GM21737 (cell line): ENCODE data around the gene RSPO1.

Experiments
- ATAC-seq: cut with Tn5 transposase; IDR thresholded peaks from one replicate; pipeline ENCODE4 v1.9.1; 2021; ENCODE audit warnings: mild to moderate bottlenecking, moderate library complexity; ENCODE audit not compliant: unreplicated experiment

The RSPO1 gene

DNA sequence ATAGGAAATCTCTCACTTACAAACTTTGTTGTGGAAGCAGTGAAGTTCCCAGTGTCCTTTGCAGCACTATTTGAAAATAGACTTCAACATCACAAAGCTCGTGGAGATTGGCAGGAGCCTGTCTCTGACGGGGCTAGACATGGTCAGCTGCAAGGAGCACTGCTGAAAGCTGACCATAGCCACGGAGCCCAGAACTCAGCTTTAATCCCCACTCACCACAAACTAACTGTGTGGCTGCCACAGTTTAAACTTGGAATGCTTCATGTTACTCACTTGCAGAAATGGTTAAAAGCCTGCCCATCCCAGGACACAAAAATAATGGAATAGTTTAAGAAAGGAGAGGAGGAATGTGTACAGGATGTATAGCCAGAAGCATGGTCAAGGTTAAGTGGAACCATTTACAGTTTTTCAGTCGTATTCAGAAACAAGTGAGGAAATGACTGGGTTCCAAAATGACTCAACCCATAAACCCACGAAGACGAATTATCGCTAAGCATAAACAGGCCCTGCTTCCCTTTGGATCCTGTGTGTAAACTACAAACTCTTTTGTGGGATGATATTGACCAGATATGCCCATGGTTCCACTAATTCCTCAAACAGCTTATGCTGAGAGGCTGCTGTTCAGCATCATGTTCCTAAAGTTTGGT lies 59.7 kb downstream of the RSPO1 start:
- ATAC-seq = no peak

DNA sequence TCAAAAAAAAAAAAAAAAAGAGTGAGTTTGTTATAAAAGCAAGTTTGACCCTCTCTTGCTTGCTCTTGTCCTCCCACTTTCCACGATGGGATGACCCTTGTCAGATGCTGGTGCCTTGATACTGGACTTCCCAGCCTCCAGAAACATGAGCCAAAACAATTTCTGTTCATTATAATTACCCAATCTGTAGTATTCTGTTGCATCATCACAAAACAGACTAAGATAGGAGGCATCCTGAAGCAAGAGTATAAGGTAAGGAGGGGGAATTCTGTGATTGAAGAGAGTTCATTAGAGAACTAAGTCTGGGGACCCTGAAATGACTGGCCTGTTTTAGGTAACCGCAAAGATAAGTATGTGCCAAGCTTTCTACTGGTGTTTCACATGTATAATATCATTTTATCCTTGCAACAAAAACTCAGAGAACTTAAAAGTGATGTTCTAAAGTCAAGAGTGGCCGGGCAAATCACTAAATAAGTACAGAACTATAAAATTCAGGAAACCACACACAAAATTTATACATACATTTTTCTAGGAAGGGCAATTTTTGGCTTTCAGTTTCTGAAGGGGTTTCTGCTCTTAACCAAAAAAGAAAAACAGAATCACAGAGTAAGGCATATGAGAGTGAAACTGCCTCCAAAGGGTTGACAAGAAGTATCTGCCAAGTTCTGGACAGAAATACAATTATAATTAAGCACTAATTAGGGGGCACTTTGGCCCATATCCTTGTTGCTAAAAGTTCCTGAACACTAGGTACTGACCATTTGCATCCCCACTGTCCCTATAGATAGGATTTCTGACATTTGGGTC lies 64.0 kb downstream of the RSPO1 start:
- no peak for ATAC-seq

GRCh38 chr1:37567023-37567422 lies 67.7 kb downstream of the RSPO1 start:
- ATAC-seq = no peak

- no peak for ATAC-seq
Measured at GRCh38 chr1:37564892-37565291, 69.8 kb downstream of the RSPO1 start.

DNA sequence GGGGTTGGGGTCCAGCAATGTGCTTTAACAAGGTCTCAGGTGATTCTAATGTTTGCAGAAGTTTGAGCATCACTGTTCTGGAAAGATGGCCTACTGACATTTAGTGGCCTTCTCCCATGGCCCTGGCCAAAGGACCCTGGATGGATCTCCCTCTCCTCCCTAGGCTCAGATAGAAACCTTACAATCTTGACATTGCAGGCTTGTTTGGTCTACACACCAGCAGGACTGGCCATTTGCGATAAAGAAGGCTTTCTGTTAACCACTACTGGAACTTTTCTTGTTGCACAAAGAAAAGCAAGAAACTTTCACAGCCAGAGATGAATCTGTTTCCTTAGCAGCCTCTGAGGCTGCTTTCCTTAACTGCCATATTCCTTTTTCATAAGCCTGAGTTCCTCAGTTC lies 71.7 kb downstream of the RSPO1 start:
- no peak for ATAC-seq
